Daoy (cell line): ENCODE data around the gene HHLA2. TPM values are rescaled to one million over a fixed set of nuclear protein-coding genes. Genes with fewer than 3 reads are reported as not detected.
"Not testable (repeated sequence)": the region's sequence is repeated elsewhere in the genome, so short reads cannot be mapped to it uniquely, and the experiment has no call there.

Experiments used
- DNase-seq: peaks from one replicate; pipeline ENCODE4 v3.0.0-alpha.2; 2015; ENCODE audit warnings: low read depth
- total RNA-seq: library from RNA; depleted of rRNA; stranded (reverse); fragments of >200 nt; shearing (Covaris generic); gene quantifications from 2 replicates; pipeline ENCODE4 v1.2.3, GENCODE V29; 2014; rRNA removed

The HHLA2 gene, protein sequence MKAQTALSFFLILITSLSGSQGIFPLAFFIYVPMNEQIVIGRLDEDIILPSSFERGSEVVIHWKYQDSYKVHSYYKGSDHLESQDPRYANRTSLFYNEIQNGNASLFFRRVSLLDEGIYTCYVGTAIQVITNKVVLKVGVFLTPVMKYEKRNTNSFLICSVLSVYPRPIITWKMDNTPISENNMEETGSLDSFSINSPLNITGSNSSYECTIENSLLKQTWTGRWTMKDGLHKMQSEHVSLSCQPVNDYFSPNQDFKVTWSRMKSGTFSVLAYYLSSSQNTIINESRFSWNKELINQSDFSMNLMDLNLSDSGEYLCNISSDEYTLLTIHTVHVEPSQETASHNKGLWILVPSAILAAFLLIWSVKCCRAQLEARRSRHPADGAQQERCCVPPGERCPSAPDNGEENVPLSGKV
- not detected in 2 replicates for total RNA-seq

GRCh38 chr3:108296239-108296638 lies at the start of gene HHLA2:
Gene HHLA2, plus strand, starts transcription at chr3:108296548. Its CDS starts 55,266 bp downstream, at chr3:108351814.
- peak; percentile 11 for DNase-seq

GRCh38 chr3:108250626-108251025 lies 45.7 kb upstream of the HHLA2 start:
- DNase-seq, result peak; percentile 9

DNA sequence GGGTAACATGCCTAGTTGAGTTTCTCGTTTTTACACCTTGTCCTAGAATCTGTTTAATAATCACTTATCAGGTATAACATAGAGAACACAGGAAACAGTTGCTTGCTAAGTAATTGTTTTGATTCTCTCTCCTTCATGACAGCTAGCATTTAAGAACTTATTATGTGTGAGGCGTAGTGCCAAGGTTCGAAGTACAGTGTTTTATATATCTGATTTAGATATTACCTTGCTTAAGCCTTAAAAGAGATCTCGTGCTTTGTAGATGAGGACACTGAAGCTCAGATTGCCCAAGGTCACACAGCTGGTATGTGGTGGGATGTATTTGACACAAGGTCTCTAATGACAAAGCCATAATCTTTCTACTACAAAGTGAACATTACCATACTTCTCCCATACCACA lies 45.1 kb upstream of the HHLA2 start:
- no peak for DNase-seq

DNA sequence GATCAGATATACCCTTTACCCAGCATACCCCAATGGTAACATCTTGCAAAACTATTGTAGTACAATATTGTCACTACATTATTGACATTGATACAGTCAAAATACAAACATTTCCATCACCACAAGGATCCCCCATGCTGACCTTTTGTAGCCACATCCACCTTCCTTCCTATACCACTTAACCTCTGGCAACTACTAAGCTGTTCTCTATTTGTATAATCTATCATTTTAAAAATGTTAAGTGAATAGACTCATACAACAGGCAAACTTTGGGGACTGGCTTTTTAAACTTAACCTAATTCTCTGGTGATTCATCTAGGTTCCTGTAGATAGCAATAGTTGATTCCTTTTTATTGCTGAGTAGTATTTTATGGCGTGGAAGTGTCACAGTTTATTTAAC lies 44.5 kb upstream of the HHLA2 start:
- no peak for DNase-seq

GRCh38 chr3:108255131-108255530 lies 41.2 kb upstream of the HHLA2 start:
- no peak for DNase-seq

DNA sequence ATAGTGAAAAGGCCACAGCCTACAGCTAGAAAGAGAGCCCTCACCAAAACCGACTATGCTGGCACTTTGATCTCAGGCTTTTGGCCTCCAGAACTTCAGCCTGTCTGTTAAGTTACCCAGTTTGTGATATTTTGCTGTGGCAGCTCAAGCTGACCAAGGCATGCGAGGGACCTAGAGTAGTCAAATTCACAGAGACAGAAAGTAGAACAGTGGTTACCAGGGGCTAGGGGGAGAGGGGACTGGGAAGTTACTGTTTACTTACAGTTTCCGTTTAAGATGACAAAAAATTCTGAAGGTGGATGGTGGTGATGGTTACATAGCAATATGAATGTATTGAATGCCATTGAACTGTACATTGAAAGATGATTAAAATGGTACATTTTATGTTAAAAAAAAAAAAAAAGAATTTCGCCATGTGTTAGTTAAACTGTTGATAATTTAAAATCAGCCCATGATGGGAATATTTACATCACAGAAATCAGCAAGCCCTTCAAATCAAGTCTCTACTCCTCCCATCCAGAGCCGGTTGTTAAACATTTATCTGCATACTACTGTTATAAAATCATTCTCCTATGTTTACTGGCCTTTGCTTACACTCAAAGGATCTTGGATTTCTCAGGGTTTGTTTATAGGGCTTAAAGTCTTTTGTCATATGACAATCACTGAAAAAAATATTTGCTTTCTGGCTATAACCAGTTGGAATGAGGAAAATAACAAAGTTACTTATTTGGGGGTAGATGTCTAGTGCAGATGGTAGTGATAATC lies 31.6 kb upstream of the HHLA2 start:
- DNase-seq, result not testable (repeated sequence)

DNA sequence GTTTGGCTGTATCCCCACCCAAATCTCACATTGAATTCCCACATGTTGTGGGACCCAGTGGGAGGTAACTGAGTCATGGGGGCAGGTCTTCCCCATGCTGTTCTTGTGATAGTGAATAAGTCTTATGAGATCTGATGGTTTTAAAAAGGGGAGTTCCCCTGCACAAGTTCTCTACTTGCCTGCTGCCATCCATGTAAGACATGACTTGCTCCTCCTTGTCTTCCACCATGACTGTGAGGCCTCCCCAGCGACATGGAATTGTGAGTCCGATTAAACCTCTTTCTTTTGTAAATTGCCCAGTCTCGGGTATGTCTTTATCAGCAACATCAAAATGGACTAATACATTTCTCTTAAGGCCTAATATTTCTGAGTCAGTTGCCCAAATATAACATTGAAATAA lies 28.1 kb upstream of the HHLA2 start:
- not testable (repeated sequence) for DNase-seq

DNA sequence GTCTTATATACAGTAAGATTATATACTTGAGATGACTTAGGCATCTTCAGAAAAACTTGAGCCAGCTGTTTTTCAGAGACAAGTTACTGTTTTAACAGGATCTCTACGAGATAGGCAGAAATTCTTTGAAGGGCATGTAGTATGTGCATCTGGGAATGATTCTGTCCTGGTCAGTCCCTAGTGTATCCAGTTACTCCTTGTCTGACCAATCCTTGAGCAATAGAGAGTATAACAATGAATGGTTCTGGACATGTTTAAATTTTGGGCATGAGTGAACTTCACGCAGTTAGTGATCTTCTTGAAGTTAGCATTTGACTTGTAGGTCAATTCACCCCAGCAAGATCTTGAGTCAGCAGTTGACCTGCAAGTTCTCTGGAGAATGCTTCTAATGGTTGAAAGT lies 24.7 kb upstream of the HHLA2 start:
- DNase-seq, result no peak

- DNase-seq, result not testable (repeated sequence)
These were observed 17.3 kb upstream of the HHLA2 start for GRCh38 chr3:108279066-108279465.

GRCh38 chr3:108280476-108280875 lies 15.9 kb upstream of the HHLA2 start:
- no peak for DNase-seq

DNA sequence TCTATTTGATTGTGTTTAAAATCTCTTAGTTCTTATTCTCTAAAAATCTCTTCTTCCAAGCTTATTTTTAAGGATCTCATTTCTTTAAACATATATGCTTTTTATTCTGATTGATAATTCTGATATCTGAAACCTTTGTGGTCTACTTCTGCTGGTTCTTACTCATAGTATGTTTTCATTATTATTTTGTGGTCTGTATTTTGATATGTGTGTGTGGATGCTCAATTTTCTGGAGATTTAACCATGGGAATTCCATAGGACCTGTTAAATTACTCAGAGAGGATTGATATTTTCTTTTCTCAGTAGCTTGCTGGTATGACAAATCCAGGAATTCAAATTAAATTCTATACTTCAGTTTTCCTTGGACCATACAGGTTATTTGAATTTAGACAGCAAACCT lies 14.7 kb upstream of the HHLA2 start:
- no peak for DNase-seq

GRCh38 chr3:108283006-108283405 lies 13.3 kb upstream of the HHLA2 start:
- DNase-seq, result no peak

- no peak for DNase-seq
These were observed 12.4 kb upstream of the HHLA2 start for GRCh38 chr3:108283989-108284388.

- no peak for DNase-seq
These were observed 11.2 kb upstream of the HHLA2 start for GRCh38 chr3:108285176-108285575.

DNA sequence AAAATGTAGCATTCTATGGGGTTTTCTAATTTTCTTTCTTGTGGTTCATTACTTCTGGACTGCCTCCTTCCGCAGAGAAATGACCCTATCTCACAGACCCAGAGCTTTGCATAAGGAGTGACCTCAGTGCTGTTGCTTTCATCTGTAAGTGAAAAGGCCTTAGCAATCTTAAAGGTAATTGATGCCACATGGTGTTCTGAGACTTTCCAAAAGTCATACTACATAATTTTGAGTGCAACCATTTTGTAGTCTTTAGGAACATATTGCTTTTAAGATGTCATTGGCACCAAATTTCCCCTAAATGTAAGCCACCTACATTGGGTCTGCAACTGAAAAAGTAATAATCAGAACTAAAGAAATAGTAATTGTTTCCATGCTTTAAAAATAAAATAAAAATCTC lies 9.2 kb upstream of the HHLA2 start:
- DNase-seq, result no peak

DNA sequence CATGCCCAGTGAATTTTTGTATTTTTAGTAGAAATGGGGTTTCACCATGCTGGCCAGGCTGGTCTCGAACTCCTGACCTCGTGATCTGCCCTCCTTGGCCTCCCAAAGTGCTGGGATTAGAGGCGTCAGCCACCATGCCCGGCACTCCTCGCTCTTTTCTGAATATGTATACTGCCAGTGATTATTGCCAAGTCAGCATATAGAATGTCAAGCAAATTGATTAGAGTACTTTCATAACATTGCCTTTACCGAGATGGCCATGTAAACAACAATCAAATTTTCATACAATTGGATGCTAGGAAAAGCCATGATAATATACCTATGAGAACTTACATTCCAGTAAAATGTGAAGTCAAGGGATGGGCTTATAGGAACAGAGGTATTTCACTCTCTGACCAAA lies 8.2 kb upstream of the HHLA2 start:
- not testable (repeated sequence) for DNase-seq

DNA sequence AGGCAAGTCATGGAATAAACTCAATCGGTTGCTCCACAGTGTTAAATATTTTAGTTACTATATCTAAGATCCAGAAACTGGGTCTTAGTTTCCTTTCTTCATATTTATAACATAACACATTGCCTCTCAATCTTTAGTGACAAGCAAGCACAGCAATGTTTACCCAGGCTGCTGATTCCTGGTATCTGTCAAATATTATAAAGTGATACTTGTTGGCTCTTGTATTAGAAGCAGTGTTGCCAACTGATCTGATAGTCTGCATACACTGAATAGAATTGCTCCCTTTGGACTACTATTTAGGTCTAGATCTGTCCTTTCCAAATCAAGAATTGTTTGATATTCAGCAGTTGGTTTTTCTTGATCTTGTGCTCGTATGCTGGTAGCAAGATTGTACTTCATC lies 7.2 kb upstream of the HHLA2 start:
- no peak for DNase-seq

GRCh38 chr3:108292450-108292849 lies 3.9 kb upstream of the HHLA2 start:
- DNase-seq, result no peak

DNA sequence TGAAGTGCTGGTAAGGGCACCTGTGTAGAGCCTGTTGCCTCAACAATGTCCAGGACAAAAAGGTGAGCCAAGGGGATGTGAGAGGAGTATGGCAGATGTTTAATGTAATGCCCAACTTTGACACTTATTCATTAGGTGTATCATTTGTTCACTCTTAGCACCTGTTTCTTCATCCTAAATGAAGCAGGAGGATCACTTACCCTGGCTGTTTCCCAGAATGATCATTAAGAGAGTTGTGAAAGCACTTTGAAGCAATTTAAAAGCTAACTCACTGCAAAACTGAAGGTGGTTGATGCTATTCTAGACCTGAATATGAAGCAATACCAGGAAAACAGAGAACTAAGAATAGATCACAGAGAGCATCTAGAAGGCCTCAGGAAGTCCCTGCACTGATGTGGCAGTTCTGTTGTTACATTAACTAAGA lies 3.4 kb upstream of the HHLA2 start:
- DNase-seq, result no peak

GRCh38 chr3:108293858-108294257 lies 2.5 kb upstream of the HHLA2 start:
- no peak for DNase-seq

DNA sequence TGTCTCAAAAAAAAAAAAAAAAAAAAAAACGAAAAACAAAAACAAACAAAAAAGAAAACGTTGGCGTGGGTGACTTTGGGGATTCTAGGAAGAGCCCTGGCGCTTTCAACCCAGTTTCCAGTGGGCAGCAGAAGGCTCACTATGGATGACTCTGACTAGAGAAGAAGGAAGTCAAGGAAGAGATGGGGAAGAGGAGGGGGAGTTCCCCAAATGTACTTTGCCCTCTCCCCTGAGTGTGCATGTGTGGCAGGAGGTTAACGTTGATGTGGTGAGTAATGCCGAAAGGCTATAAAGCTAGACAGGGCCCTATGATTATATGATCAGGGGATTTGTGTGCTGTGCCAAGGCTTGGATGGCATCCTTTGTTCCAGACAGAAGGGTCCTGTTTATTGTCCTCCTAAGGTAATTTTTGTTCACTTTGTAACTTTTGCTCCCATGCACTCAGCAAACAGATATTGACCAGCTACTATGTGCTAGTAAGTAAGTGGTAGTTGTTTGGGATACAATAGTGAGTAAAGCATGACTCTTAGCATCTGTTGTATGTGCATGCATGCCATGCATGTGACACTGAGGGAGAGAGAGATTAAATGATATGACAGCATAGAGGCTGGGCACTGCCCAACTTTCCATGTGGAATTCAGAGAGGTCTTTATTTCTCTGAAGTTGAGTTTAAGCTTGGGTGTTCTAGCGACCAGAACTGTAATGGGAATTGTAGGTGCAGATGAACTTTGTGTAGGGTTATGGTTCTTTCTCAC lies 750 bp upstream of the HHLA2 start:
- DNase-seq, result no peak

DNA sequence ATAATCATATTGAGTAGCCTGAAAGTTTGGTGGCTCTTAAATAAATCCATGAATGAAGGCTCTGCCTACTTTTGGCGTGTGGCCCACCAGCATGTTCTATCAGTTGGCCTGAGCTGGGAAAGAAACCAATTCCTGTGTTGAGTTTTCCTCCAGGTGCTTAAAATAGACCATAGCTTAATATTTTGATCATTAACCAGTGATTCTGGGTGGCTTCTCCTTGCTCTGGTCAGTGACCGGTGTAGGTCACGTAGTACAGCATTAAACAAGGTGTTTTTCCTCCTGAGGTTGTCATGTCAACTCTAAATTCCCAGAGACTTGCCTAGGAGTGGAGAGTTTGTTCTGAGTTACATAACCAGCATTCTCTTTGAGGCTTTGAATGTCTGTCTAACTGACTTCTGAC lies 1.3 kb downstream of the HHLA2 start:
- no peak for DNase-seq
